Stimulated activated CD4-positive, alpha-beta T cell treated with anti-CD3 and anti-CD28 coated beads, Interleukin-12 subunit alpha, Interleukin-12 subunit beta, amount 100 ng/mL, for 48 hours (primary cell): ENCODE measurements around the gene CSGALNACT2.
"Not testable (repeated sequence)": the region's sequence is repeated elsewhere in the genome, so short reads cannot be mapped to it uniquely, and the experiment has no call there.

Source experiments
- DNase-seq, 3 donors: peaks; one replicate each; pipeline ENCODE4 v3.0.0-alpha.2; 2020; ENCODE audit warnings: low read depth in 2 of 3, low spot score in 1 of 3

CSGALNACT2 gene

DNA sequence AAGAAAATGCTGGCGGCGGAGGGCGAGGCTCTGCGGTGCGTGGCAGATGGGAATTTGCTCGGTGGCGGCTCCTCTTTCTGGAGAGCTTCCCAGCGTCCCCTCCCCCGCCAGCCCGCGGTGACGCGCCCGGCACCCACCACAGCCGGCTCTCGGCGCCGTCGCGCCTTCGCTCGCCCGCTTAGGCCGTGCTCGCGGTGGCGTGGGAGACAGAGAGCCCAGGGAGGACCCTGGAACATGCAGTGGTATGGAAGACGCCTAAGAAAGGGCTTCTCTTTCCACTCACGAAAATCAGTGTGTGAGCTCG lies 576 bp upstream of the CSGALNACT2 start:
- peak in 1 of 3 donors; percentile 34 for DNase-seq

DNA sequence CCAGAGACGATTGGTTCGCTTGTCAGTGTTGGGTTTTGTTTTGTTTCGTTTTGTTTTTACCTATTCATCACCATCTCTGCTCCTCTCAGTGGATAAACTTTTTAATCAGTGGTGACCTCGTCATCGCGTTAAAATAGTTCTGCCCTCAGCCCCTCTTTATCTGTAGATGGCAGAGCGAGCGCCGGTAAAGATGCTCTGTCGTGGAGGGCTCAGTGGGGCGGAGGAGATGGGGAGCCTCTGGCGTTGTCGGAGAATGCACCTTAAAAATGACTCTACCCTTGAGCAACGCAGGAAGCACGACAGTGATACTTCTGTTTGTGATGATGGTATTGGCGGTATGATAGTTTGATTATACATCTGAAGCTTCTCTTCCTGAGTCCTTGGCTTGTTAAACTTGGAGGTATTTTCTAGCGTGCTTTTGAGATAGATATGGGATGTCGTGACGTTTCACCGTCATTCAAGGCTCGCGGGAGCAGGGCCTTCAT lies 554 bp downstream of the CSGALNACT2 start:
- DNase-seq: peak in 2 of 3 donors; percentile 40 to 45

DNA sequence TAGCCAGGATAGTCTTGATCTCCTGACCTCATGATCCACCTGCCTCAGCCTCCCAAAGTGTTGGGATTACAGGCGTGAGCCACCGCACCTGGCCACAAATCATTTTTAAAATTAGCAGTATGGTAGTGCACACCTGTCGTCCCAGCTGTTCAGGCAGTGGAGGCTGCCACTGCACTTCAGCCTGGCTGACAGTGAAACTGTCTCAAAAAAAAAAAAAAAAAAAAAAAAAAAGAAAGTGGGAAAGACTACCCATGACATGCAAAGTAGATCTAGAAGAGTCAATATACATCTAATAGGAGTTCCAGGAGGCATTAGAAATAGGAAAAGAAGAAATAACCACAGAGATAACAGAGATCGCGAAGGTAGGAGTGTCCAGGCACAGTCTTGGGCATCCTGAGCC lies 3.2 kb downstream of the CSGALNACT2 start:
- DNase-seq: no peak

DNA sequence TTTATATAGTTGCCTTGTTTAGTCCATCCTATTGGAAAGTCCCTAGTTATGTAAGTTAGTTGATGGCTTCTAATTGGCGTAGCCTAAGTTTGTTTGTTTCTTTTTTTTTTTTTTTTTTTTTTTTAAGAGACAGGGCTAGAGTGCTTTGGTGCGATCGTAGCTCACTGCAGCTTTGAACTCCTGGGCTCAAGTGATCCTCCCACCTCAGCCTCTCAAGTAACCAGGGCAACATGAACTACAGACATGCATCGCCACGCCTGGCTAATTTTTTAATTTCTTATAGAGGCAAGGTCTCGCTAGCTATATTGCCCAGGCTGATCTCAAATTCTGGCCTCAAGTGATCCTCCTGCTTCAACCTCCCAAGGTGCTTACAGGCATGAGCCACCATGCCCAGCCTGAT lies 7.1 kb downstream of the CSGALNACT2 start:
- DNase-seq: no peak

DNA sequence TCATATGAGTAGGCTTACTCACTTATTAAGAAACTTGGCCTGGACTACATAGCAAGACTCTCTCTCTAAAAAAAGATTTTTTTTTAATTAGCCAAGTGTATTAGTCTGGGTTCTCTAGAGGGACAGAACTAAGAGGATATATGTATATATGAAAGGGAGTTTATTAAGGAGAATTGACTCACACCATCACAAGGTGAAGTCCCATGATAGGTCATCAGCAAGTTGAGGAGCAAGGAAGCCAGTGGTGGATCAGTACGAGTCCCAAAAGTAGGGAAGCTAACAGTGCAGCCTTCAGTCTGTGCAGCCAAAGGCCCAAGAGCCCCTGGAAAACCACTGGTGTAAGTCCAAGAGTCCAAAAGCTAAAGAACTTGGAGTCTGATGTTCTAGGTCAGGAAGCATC lies 7.7 kb downstream of the CSGALNACT2 start:
- not testable (repeated sequence) for DNase-seq

DNA sequence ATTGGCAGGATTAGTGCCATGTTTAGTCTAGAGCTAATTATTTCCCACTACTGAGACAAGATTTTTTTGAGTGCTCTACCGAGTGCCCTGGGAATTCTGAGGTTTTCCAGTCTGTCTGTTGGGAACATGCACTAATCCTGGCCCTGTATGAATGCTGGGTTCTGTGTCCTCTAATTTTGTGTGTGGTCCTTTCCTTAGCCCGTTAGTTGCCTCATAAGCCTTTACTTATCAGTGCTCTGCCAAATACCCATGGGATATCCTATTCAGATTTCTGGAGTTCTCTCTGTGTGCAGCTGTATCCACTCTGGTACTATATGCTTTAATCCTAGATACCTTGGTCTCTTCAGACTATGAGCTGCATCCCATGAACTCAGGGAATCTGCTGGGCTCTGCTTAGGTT lies 13.1 kb downstream of the CSGALNACT2 start:
- no peak for DNase-seq

DNA sequence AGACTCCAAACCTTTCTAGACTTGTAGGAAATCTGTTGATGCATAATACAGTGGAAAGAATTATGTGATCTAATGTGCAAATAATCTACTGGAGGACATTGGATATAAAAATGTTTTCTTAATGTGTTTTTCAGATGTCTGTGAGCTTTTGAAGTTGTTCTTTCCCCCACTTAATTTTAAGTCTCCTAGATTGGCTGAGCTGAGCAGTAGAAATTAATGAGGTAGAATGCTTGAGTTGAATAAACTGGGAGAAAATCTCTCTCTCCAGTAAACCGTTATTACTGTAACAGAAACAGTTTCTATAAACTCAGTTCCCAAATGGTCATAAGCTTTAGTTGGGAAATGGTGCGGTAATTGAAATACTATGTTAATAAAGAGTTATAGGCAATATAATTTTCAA lies 15.7 kb downstream of the CSGALNACT2 start:
- DNase-seq: no peak

DNA sequence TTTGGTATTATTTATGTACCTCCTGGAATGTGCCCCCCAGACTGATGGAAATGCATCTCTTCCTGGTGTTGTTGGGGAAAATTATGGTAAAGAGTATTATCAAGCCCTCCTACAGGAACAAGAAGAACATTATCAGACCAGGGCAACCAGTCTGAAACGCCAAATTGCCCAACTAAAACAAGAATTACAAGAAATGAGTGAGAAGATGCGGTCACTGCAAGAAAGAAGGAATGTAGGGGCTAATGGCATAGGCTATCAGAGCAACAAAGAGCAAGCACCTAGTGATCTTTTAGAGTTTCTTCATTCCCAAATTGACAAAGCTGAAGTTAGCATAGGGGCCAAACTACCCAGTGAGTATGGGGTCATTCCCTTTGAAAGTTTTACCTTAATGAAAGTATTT lies 17.0 kb downstream of the CSGALNACT2 start:
- DNase-seq: no peak

DNA sequence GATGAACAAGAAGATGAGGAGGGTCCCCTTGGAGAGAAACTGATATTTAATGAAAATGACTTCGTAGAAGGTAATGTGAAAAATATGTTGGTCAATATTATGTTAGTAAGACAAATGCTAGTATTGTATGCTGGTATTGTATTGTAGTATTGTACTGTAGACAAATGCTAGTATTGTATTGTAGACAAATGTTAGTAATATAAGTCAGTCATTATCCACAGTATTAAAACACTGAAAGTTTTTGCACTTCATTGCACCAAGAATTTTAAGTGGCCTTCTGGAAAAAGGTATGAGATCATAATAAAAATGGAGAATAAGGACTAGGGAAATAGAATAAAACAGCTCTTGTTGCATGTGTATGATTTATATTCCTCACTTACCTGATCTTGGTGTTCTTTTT lies 17.5 kb downstream of the CSGALNACT2 start:
- no peak for DNase-seq

DNA sequence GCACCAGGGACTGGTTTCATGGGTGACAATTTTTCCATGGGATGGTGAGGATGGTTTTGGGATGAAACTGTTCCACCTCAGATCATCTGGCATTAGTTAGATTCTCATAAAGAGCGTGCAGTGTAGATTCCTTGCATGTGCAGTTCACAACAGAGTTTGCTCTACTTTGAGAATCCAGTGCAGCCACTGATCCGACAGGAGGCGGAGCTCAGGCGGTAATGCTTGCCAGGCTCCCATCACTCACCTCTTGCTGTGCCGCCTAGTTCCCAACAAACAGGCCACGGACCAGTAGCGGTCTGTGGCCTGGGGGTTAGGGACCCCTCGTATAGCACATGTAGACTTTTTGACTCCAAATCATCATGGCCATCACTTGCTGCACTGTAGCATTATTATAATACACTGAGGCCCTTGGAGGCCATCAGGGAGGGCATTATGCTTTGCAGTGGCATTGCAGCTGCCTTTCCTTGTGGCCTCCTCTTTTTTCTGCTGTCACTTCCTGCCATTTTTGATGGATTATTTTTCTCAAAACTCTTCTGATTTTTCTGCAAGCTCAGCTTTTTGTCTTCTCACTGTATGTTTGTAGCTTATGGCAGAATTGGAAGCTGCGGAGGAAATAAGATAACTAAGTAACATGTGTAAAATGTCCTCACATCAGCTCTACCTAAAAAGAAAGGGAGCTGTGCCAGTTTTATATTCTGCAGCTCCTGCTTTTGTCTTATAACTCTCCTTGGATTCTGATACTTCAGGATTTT lies 18.5 kb downstream of the CSGALNACT2 start:
- no peak for DNase-seq

DNA sequence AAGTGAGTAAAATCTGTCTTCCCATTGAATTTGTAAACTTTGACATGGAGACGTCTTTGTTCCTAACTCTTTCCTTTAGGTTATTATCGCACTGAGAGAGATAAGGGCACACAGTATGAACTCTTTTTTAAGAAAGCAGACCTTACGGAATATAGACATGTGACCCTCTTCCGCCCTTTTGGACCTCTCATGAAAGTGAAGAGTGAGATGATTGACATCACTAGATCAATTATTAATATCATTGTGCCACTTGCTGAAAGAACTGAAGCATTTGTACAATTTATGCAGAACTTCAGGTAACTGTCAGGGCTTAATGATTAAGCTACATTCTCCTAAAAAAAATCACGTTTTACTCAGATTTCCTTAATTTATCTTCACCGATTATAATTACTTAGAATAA lies 20.4 kb downstream of the CSGALNACT2 start:
- no peak for DNase-seq

DNA sequence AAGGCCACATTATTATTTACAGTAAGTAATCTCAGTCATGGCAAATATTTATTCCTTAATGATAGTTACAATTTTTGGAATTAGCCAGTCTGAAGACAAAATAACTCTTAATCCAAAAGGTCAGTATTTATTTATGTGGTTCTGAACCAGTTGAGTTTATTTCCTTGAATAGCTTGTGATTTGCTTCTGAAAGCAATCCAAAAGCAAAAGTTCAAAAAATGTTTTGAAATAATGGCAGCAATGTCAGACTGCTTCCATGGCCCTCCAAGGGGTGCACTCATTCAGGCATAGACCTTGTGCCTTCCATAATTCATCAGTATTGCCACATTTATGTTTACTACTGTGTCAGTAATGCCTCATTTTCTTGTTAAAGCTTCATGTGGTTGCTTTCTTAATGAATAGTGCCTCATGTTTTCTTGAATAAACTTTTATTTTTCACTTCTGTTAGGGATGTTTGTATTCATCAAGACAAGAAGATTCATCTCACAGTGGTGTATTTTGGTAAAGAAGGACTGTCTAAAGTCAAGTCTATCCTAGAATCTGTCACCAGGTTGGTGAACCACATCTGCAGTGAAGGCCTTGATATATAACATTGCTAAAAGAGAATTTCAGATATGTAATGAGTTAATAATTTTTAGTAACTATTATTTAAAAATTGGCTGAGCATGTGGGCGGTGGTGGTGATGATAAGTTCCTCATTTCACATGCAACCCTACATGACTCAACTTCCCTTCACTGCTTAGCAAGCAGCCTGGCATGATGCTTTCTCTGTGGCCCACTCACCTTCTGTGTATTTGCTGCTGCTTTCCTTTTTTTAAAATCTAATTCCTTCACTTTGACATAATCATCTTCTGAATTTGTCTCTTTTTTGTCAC lies 22.0 kb downstream of the CSGALNACT2 start:
- peak; percentile 16 to 48 (median 25) for DNase-seq

DNA sequence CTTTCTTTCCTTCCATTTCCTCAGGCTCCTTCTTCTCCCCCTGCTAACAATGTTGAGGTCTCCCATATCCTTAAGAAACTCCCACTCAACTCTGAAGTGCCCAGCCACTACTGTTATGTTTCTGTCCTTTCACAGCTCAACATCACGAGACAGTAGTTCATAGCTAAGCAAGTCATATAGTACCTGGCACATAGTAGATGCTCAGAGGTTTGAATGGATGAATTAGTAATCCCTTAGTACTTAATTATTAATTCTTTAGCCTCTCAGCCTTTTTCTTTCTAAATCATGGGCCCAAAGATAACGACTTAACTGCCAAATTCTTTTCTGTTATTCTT lies 22.6 kb downstream of the CSGALNACT2 start:
- DNase-seq: peak in 1 of 3 donors; percentile 11

DNA sequence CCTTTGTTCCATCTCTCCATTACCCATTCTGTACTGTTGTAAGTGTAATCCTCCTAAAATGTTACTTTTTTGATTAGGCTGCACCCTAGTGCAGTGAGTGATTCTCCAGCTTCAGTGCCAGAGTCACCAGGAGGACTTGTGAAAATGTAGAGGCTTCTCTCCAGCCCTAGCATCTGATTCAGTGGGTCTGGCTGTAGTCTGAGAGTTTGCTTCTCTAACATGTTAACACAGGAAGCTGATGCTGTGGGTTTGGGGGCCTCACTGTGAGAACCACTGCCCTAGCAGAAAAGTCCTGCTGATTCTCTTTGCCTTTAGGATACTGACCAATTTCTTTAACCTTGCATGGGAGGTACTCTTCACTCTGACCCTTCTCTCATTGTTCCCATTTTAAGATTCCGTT lies 24.4 kb downstream of the CSGALNACT2 start:
- no peak for DNase-seq

DNA sequence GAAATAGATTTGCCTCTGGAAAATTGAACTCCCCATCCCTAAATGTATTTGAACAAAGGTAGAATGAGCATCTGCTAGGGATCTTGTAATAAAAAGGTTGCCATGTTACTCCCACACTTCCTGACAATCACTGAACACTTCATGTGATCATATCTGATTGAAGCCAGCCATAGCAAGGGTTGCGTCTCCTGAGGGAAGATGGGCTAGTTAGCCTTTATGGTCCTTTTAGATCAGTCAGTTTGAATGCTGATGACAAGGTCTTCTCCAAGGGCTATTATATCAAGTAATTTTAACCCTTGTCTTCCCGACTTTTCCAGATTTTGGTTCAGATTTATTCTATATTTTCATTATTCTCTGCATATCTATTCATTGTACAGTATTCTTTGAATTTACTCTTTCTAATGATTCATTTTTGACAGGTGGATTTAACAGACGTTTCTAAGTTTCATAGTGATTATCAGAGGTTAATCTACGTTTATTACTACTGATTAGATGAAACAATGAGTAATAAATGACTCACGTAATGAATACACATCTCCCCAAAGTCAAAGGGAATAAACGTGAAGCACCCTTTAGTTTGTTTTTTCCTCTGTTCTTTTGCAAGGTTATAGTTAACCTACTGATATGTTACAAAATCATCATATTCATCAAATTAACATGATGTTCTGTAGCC lies 28.1 kb downstream of the CSGALNACT2 start:
- DNase-seq: no peak

DNA sequence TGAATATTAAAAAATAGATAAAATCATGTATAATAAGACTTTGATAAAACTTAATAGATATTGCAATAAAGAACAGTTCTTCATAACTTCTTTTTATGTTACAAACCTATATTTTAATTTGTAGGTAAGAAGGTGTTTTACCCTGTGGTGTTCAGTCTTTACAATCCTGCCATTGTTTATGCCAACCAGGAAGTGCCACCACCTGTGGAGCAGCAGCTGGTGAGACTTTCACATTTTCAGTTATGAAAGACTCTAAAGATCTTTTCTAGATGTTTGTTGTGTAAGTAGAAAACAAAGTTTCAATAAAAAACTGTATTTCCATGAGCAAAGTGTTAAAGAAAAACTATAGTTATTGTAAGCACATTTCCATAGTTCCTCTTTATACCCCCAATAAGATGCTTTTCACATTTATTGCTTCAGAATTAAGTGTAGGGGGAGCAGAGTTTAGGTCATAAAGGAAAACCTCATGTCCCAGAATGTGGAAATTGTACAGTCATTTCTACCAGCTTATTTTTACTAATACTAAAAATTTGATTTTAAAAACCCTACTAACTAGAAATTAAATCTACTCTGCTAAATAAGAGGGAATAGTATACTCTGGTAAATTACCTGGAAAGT lies 28.7 kb downstream of the CSGALNACT2 start:
- no peak for DNase-seq

DNA sequence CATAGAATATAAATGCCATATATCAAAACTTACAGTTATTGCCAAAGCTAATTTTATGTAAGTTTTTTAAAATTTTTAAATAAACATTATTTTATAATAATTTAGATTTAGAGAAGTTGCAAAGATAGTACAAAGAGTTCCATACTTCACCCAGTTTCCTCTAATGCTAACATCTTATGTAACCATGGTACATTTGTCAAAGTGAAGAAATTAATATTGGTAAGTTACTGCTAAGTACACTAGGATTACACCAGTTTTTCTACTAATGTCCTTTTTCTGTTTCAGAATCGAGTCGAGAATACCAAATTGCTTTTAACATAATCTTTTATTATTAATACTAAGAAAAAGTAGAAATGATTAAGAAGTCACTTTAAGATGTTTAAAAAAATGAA lies 29.2 kb downstream of the CSGALNACT2 start:
- DNase-seq: no peak

DNA sequence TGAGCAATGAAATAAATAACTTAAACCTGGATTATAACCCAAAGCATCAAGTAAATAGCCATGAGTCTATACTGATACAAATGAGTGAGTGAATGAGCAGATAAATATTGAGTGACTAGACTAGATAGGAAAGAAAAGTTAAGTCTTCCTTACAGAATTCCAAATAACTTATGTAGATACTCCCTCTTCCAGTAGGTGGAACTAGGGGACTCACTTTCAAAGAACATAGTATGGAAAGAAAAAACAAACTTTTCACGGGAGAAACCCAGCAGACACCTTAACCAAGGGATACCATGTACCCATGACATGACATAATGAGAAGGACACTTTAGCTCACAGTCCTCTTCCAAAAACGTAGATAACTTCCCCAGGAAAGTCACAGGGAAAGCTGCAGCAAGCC lies 32.2 kb downstream of the CSGALNACT2 start:
- no peak for DNase-seq

DNA sequence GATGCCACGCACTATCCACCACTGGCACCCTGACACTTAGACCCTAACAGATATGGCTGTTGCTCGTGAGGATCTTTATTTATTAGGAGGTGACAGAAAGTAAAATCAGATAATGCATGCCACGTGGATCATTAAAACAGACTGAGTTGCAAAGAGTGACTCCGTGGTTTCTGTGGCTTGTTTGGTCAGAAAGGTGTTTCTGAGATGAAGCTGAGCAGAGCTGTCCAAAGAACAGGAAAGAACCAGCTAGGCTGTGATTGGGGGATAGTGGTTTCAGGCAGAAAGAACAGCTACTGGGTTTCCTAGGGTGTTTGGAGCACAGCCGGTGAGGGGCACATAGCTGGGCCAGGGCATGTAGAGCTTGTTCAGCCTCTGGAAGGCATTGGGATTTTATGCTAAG lies 34.4 kb downstream of the CSGALNACT2 start:
- no peak for DNase-seq

DNA sequence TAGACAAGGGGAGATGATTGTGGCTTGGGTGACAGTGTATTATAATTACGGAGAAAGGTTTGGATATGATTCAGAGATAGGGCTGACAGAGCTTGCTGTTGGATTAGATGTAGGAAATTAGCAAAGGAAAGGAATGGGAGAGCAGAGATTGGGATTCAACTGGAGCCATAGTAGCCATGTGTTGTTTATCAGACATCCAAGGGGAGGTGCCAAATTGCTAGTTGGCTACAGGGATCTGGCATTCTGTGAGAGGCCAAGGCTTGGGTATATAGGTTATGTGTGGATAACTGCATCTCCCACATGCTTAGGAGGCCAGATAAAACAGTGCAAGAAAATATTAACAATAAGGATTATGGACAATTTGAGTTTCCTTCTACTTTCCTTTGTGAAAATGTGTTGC lies 34.9 kb downstream of the CSGALNACT2 start:
- DNase-seq: no peak

DNA sequence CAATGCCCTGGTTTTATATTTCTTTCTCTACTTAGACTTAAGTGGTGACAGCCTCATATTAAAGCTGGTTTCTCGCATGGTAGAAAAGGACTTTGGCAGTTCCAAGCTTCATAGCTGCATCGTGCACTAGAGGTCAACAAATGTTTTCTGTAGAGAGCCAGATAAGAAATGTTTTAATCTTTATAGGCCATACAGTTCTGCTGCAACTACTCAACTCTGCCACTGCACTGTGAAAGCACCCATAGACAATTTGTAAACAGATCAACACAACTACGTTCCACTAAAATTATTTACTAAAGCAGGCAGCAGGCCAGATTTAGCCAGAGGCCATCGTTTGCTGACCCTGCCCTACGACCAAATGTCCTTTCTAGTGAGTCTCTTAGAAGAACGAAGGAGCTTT lies 36.7 kb downstream of the CSGALNACT2 start:
- no peak for DNase-seq

DNA sequence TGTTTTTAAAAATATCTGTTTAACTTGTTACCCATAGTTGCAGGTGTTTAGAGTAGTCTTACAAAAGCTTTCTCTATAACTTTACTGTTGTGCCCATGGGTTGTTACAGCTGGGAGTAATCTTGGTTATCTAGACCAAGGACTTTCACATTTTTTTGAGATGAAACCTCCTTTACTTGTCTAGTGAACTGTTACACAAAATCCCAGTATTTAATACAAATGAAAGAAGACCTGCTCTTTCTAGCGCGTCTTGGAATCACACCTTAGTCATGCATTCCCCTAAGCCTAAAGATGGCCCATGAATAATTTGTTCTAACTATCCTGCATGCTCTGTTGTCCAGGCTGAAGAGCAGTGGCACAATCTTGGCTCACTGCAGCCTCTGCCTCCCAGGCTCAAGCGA lies 38.0 kb downstream of the CSGALNACT2 start:
- DNase-seq: no peak
